ENCODE results near the gene IFI27L1. TPM values are rescaled to one million over a fixed set of nuclear protein-coding genes. Genes with fewer than 3 reads are reported as not detected.

Gene IFI27L1
- total RNA-seq, 3 donors from 2014 or later (not counting 1 experiment from before 2014, with no cell fraction given) = 10.1 to 15.1 (median 12.1) TPM

- no peak for TF ChIP-seq CTCF (IDR thresholded peaks at IDR 0.05)
- peaks cover 50 to 73% of the 10 kb centered on the region in 2 donors for H3K4me1 Mint-ChIP-seq
- peak overlapping the region; percentile 41 for H3K4me3 Mint-ChIP-seq
Measured at GRCh38 chr14:94075008-94075407, 6.1 kb upstream of the IFI27L1 start.

GRCh38 chr14:94077111-94077821 lies 3.8 kb upstream of the IFI27L1 start:
- Mint-ChIP-seq H3K4me1 (peaks cover 48 to 74% of the 10 kb centered on the region in 2 donors), H3K9me3 (peaks cover 0 to 4% of the 10 kb centered on the region in 2 donors), H3K27ac (peak overlapping the region in 1 of 2 donors; percentile 68), H3K36me3 (peaks cover 15% of the 10 kb centered on the region), H3K4me3 (peak overlapping the region; percentile 19), H3K27me3 (ENCODE audit: low read depth in 2 of 2) (no peaks in the 10 kb centered on the region)
- Histone ChIP-seq H3K4me1 (ENCODE audit: control insufficient read depth, insufficient read depth, low read length) (peaks cover 24% of the 10 kb centered on the region), H3K4me3 (ENCODE audit: low read length) (no peak overlapping the region), H3K36me3 (ENCODE audit: control insufficient read depth, insufficient read depth, low read length) (peaks cover 27% of the 10 kb centered on the region), H3K27ac (ENCODE audit: low read length) (no peak overlapping the region), H3K27me3 (ENCODE audit: control insufficient read depth, insufficient read depth, low read length) (no peaks in the 10 kb centered on the region), H3K9me3 (ENCODE audit: control insufficient read depth, insufficient read depth, low read length) (no peaks in the 10 kb centered on the region)
- 88% methylated on average over 7 of the region's 7 CpGs for WGBS (ENCODE audit: insufficient coverage)
- ATAC-seq = no peak
- no peak for DNase-seq
- intact Hi-C loops (cut with micrococcal nuclease) = no loop called here
- TF ChIP-seq CTCF (IDR thresholded peaks at IDR 0.05) = no peak

More at GRCh38 chr14:94075008-94075407, 6.1 kb upstream of the IFI27L1 start:
- no CpG with 5 or more reads among the region's 2 CpGs for WGBS (ENCODE audit: insufficient coverage)
- Mint-ChIP-seq H3K27me3 (ENCODE audit: low read depth in 2 of 2) (no peaks in the 10 kb centered on the region), H3K27ac (peak overlapping the region in 1 of 2 donors; percentile 47), H3K9me3 (peaks cover 0 to 7% of the 10 kb centered on the region in 2 donors), H3K36me3 (peaks cover 15% of the 10 kb centered on the region)
- Histone ChIP-seq H3K27ac (ENCODE audit: low read length) (no peak overlapping the region), H3K4me3 (ENCODE audit: low read length) (no peak overlapping the region), H3K9me3 (ENCODE audit: control insufficient read depth, insufficient read depth, low read length) (no peaks in the 10 kb centered on the region), H3K36me3 (ENCODE audit: control insufficient read depth, insufficient read depth, low read length) (peaks cover 27% of the 10 kb centered on the region), H3K27me3 (ENCODE audit: control insufficient read depth, insufficient read depth, low read length) (no peaks in the 10 kb centered on the region), H3K4me1 (ENCODE audit: control insufficient read depth, insufficient read depth, low read length) (peaks cover 20% of the 10 kb centered on the region)
- intact Hi-C loops (cut with micrococcal nuclease) = no loop called here
- ATAC-seq (no peak), DNase-seq (no peak)

GRCh38 chr14:94077823-94078222 lies 3.3 kb upstream of the IFI27L1 start:
- Histone ChIP-seq H3K27ac (ENCODE audit: low read length) (no peak overlapping the region), H3K27me3 (ENCODE audit: control insufficient read depth, insufficient read depth, low read length) (no peaks in the 10 kb centered on the region), H3K36me3 (ENCODE audit: control insufficient read depth, insufficient read depth, low read length) (peaks cover 27% of the 10 kb centered on the region), H3K9me3 (ENCODE audit: control insufficient read depth, insufficient read depth, low read length) (no peaks in the 10 kb centered on the region), H3K4me1 (ENCODE audit: control insufficient read depth, insufficient read depth, low read length) (peaks cover 24% of the 10 kb centered on the region), H3K4me3 (ENCODE audit: low read length) (no peak overlapping the region)
- peaks cover 47 to 71% of the 10 kb centered on the region in 2 donors for H3K4me1 Mint-ChIP-seq
- H3K36me3 Mint-ChIP-seq = peaks cover 15% of the 10 kb centered on the region
- no peaks in the 10 kb centered on the region for H3K27me3 Mint-ChIP-seq (ENCODE audit: low read depth in 2 of 2)
- H3K4me3 Mint-ChIP-seq = peak overlapping the region; percentile 74
- DNase-seq (no peak), ATAC-seq (no peak)
- peaks cover 0 to 4% of the 10 kb centered on the region in 2 donors for H3K9me3 Mint-ChIP-seq
- TF ChIP-seq CTCF (IDR thresholded peaks at IDR 0.05) = no peak
- 80% methylated on average over 1 of the region's 5 CpGs for WGBS (ENCODE audit: insufficient coverage)
- intact Hi-C loops (cut with micrococcal nuclease) = no loop called here
- H3K27ac Mint-ChIP-seq = peak overlapping the region in 1 of 2 donors; percentile 68

Measured in natural killer cell (primary cell).